Activated CD8-positive, alpha-beta T cell treated with anti-CD3 and anti-CD28 coated beads, Interleukin-2, amount 10 ng/mL, durations not matched to agents 7 days and 5 days (primary cell): Measurements from ENCODE around the gene KDM5C. TPM values are rescaled to one million over a fixed set of nuclear protein-coding genes. Genes with fewer than 3 reads are reported as not detected.
"Not testable (repeated sequence)": the region's sequence is repeated elsewhere in the genome, so short reads cannot be mapped to it uniquely, and the experiment has no call there.

Experiments
- ATAC-seq: fragments of 150-1000 bp; cut with Tn5 transposase; one replicate; pipeline ENCODE4 v1.10.0; 2021; ENCODE audit warnings: moderate library complexity
- CTCF ChIA-PET: fragments of 350-600 bp; sonication (Branson Sonifier 250); formaldehyde crosslinking; loops from one replicate; lab custom pipeline; 2021; ENCODE audit warnings: antibody characterized with exemption; lab: Charles Lee
- POLR2A ChIA-PET: fragments of 350-600 bp; sonication (Branson Sonifier 250); formaldehyde crosslinking; loops from one replicate; lab custom pipeline; 2021; ENCODE audit warnings: antibody characterized with exemption; lab: Charles Lee
- DNase-seq: peaks from one replicate; pipeline ENCODE4 v3.0.0-alpha.2; 2020
- H3K27ac Mint-ChIP-seq: one replicate; pipeline ENCODE4 v1.8.0; 2021; ENCODE audit warnings: mild to moderate bottlenecking, mixed read lengths
- H3K27me3 Mint-ChIP-seq: one replicate; pipeline ENCODE4 v1.8.0; 2021; ENCODE audit warnings: low read depth, mixed read lengths
- H3K36me3 Mint-ChIP-seq: one replicate; pipeline ENCODE4 v1.8.0; 2021; ENCODE audit warnings: low read depth, mixed read lengths
- H3K4me1 Mint-ChIP-seq: one replicate; pipeline ENCODE4 v1.8.0; 2021; ENCODE audit warnings: low read depth, mixed read lengths
- H3K4me3 Mint-ChIP-seq: one replicate; pipeline ENCODE4 v1.8.0; 2021; ENCODE audit warnings: mild to moderate bottlenecking, mixed read lengths
- H3K9me3 Mint-ChIP-seq: one replicate; pipeline ENCODE4 v1.8.0; 2022; ENCODE audit warnings: mixed read lengths; ENCODE audit not compliant: insufficient read depth
- microRNA-seq: library from miRNA; unstranded; fragments of <30 nt; microRNA quantifications from one replicate; pipeline ENCODE4 v1.2.0, GENCODE V29; 2022
- total RNA-seq, 2 experiments: library from RNA; stranded (reverse); gene quantifications; one replicate each; pipeline ENCODE4 v1.2.3, GENCODE V29; 2021

KDM5C gene
- total RNA-seq, 2 experiments from 2014 or later: 81.8 to 84.4 TPM

DNA sequence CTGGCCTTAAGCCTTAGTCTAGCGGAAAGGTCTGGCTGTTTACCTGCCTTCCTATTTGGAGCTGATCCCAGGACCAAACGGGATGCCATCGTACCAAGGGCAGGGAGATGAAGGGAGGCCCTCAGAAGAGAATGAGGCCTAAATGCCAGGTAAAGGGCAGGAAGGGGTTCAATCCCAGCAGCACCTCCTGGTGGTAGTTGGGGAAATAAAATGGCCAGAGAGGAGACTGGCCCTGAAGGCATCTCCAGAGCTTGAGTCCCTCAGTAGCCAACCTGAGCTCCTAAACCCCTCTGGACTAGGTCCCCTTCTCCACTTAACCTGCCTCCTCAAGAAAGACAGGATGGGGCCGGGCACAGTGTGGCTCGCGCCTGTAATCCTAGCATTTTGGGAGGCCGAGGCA, 53.7 kb downstream of the KDM5C start:
- DNase-seq (no peak), ATAC-seq (no peak)
- Mint-ChIP-seq H3K4me3 (no peak overlapping the region), H3K9me3 (no peaks in the 10 kb centered on the region), H3K27ac (no peak overlapping the region), H3K36me3 (no peaks in the 10 kb centered on the region), H3K27me3 (no peaks in the 10 kb centered on the region), H3K4me1 (no peaks in the 10 kb centered on the region)
- POLR2A ChIA-PET: no interaction called here
- CTCF ChIA-PET: no interaction called here

DNA sequence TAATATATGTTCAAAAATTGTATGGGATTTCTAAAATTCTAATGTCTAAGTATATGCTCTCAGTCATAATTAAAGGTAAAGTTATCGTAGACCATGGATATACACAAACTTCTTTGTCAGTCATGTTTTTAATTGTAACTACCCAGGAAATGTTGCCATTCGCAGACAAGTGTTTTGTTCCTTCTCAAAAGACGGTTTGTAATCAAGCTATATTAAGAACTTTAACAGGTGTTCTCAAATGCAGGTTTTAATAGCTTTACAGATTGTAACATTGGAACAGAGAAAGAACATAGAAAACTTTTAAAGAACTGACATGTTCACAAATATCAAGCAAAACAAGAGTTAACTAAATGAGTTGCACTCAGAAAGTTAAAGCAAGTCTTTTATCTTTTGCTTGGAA, 58.9 kb downstream of the KDM5C start:
- Mint-ChIP-seq H3K9me3 (no peaks in the 10 kb centered on the region), H3K27ac (no peak overlapping the region), H3K4me1 (no peaks in the 10 kb centered on the region), H3K27me3 (no peaks in the 10 kb centered on the region), H3K4me3 (no peak overlapping the region), H3K36me3 (no peaks in the 10 kb centered on the region)
- DNase-seq (no peak), ATAC-seq (no peak)
- POLR2A ChIA-PET: no interaction called here
- CTCF ChIA-PET: no interaction called here

- H3K4me3 Mint-ChIP-seq, H3K9me3 Mint-ChIP-seq, ATAC-seq, DNase-seq, POLR2A ChIA-PET, H3K27ac Mint-ChIP-seq, H3K27me3 Mint-ChIP-seq, H3K36me3 Mint-ChIP-seq, H3K4me1 Mint-ChIP-seq, CTCF ChIA-PET: not testable (repeated sequence)
These were observed 60.4 kb downstream of the KDM5C start for GRCh38 chrX:53164566-53164965.

DNA sequence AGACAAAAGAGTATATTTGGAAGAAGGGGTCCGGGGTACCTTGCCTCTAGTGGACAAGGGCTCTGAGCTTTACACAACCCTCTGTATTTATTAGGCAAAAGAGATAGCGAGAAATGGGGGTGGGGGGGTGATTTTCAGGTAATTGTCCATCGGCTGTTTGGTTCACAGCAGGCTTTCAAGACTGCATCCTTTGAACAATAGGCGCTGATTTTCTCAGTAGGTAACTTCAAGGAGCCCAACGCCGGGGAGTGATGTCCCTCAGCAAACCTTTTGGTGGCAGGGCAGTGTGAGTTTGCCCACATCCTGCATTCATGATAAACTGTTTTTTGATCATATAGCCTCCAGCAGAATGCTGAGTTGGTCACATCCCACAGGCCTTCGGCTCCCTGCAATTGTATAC, 61.6 kb downstream of the KDM5C start:
- DNase-seq (no peak), ATAC-seq (no peak)
- Mint-ChIP-seq H3K4me1 (no peaks in the 10 kb centered on the region), H3K27ac (no peak overlapping the region), H3K9me3 (no peaks in the 10 kb centered on the region), H3K4me3 (no peak overlapping the region), H3K36me3 (no peaks in the 10 kb centered on the region), H3K27me3 (no peaks in the 10 kb centered on the region)
- CTCF ChIA-PET: no interaction called here
- POLR2A ChIA-PET: no interaction called here

- Mint-ChIP-seq H3K27ac (no peak overlapping the region), H3K4me1 (no peaks in the 10 kb centered on the region), H3K9me3 (no peaks in the 10 kb centered on the region), H3K36me3 (no peaks in the 10 kb centered on the region), H3K4me3 (no peak overlapping the region), H3K27me3 (no peaks in the 10 kb centered on the region)
- ATAC-seq (no peak), DNase-seq (no peak)
- POLR2A ChIA-PET: no interaction called here
- CTCF ChIA-PET: interaction anchor here (0.8 kb wide), 1 partner anchor 30 kb away, joined by 3 read pairs; no protein-coding TSS in a partner anchor
These were observed 64.6 kb downstream of the KDM5C start for GRCh38 chrX:53160297-53160983.

GRCh38 chrX:53159184-53159583, 65.8 kb downstream of the KDM5C start:
- Mint-ChIP-seq H3K36me3 (no peaks in the 10 kb centered on the region), H3K4me1 (no peaks in the 10 kb centered on the region), H3K9me3 (no peaks in the 10 kb centered on the region), H3K27ac (no peak overlapping the region), H3K27me3 (no peaks in the 10 kb centered on the region), H3K4me3 (no peak overlapping the region)
- ChIA-PET CTCF (no interaction called here), POLR2A (interaction anchor here (0.6 kb wide), 1 partner anchor 116 kb away, joined by 4 read pairs; no protein-coding TSS in a partner anchor)
- DNase-seq (no peak), ATAC-seq (no peak)

DNA sequence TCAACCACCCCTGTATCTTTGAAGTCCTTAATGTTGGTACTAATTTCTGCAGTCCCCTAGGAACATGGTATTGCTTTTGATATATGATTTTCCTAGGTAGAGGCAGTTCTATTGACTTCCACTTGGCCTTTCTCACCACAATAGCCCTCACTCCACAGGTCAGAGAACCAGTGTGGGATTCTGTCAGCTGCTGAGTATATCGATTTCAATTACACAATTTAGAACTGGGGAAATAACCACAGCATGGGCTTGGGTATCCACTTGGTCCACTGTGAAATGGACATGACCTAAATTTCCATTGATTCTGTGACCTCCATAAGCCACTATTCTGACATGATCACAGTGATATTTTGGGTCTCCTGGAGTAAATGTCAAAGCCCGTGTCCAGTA, 68.8 kb downstream of the KDM5C start:
- Mint-ChIP-seq H3K27ac (no peak overlapping the region), H3K27me3 (no peaks in the 10 kb centered on the region), H3K36me3 (no peaks in the 10 kb centered on the region)

GRCh38 chrX:53155512-53156206, 69.3 kb downstream of the KDM5C start:
- ChIA-PET POLR2A (no interaction called here), CTCF (no interaction called here)
- DNase-seq: no peak
- Mint-ChIP-seq H3K36me3 (no peaks in the 10 kb centered on the region), H3K27me3 (no peaks in the 10 kb centered on the region), H3K4me1 (no peaks in the 10 kb centered on the region), H3K9me3 (no peaks in the 10 kb centered on the region), H3K4me3 (no peak overlapping the region), H3K27ac (no peak overlapping the region)
- no peak for ATAC-seq

More for the DNA sequence above, 68.8 kb downstream of the KDM5C start:
- ChIA-PET CTCF (no interaction called here), POLR2A (no interaction called here)
- H3K9me3 Mint-ChIP-seq: no peaks in the 10 kb centered on the region
- no peaks in the 10 kb centered on the region for H3K4me1 Mint-ChIP-seq
- ATAC-seq: no peak
- no peak overlapping the region for H3K4me3 Mint-ChIP-seq
- DNase-seq: no peak

GRCh38 chrX:53153581-53153980, 71.4 kb downstream of the KDM5C start:
- no peaks in the 10 kb centered on the region for H3K36me3 Mint-ChIP-seq
- ATAC-seq (no peak), DNase-seq (no peak)
- H3K27ac Mint-ChIP-seq: no peak overlapping the region
- H3K4me1 Mint-ChIP-seq: no peaks in the 10 kb centered on the region
- no peak overlapping the region for H3K4me3 Mint-ChIP-seq
- H3K9me3 Mint-ChIP-seq: no peaks in the 10 kb centered on the region
- ChIA-PET CTCF (no interaction called here), POLR2A (no interaction called here)
- no peaks in the 10 kb centered on the region for H3K27me3 Mint-ChIP-seq

Small RNAs within 50 kb of the gene (microRNA-seq; reads per million reads assigned to microRNA genes)
- gene MIR6894 (not detected), gene MIR6895 (not detected)

Other genes starting within 250 kb of the KDM5C start
- not detected for gene GPR173, start 176.4 kb downstream of the KDM5C start, total RNA-seq
- gene TSPYL2, start 142.8 kb downstream of the KDM5C start, total RNA-seq: 10 to 100 TPM; 18.1 to 20.0 TPM
- gene KANTR, start 131.1 kb downstream of the KDM5C start, total RNA-seq: 10 to 100 TPM; 11.5 to 11.6 TPM
- gene IQSEC2, start 56.4 kb upstream of the KDM5C start, total RNA-seq: not detected
- 100 to 1,000 TPM; 151 to 155 TPM for gene SMC1A, start 197.4 kb upstream of the KDM5C start, total RNA-seq
- 1 to 10 TPM in 1 of 2 experiments, under 1 TPM in 1; 0.91 to 1.1 TPM for gene RIBC1, start 197.7 kb upstream of the KDM5C start, total RNA-seq
- gene HSD17B10, start 209.2 kb upstream of the KDM5C start, total RNA-seq: 100 to 1,000 TPM; 106 to 113 TPM